C4-2B (cell line): ENCODE measurements around the gene SH3BP5.

Experiments used
- ZFX ChIP-seq: fragments of 450-650 bp; IDR thresholded peaks from 2 replicates; pipeline ENCODE4 v1.6.1; 2017
- TF ChIP-seq, protein P1 (sequence below): fragments of 450-650 bp; conservative IDR thresholded peaks from 2 replicates; pipeline ENCODE4 v1.5.1; 2017; ENCODE audit warnings: mild to moderate bottlenecking

DNA sequence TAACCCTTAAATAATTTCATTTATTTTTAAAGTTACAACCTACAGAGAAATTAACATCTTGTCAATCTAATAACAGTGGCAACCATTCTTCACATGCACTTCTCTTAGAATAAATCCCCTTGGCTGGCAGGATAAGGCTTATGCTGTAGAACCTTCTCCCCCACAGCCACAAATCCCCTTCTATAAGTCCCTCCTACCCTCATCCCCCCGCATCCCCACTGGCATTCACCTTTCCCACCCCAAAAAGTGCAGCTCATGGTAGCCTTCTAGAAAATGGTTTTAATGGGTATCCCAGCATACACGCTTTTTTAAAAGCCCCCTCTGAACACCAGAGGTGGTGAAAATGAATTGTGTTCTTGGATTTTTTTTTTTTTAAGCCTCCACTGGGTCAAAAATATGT lies 77.2 kb downstream of the SH3BP5 start:
- TF ChIP-seq, protein P1, sequence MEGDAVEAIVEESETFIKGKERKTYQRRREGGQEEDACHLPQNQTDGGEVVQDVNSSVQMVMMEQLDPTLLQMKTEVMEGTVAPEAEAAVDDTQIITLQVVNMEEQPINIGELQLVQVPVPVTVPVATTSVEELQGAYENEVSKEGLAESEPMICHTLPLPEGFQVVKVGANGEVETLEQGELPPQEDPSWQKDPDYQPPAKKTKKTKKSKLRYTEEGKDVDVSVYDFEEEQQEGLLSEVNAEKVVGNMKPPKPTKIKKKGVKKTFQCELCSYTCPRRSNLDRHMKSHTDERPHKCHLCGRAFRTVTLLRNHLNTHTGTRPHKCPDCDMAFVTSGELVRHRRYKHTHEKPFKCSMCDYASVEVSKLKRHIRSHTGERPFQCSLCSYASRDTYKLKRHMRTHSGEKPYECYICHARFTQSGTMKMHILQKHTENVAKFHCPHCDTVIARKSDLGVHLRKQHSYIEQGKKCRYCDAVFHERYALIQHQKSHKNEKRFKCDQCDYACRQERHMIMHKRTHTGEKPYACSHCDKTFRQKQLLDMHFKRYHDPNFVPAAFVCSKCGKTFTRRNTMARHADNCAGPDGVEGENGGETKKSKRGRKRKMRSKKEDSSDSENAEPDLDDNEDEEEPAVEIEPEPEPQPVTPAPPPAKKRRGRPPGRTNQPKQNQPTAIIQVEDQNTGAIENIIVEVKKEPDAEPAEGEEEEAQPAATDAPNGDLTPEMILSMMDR, result no peak
- no peak for TF ChIP-seq ZFX
